ENCODE results near the gene HYCC1. TPM values are rescaled to one million over a fixed set of nuclear protein-coding genes. Genes with fewer than 3 reads are reported as not detected.

HYCC1 gene
- total and polyA plus RNA-seq, 9 of the 15 experiments (the other 6 are each of a cell fraction or from before 2014, with no cell fraction given) = 11.2 to 40.6 (median 37.9) TPM

GRCh38 chr7:22980422-22980821 lies 33.5 kb downstream of the HYCC1 start (continued):
- no peak for TF ChIP-seq ZBTB40 (IDR thresholded peaks at IDR 0.05)
- no peak for TF ChIP-seq ZBTB40 (CRISPR knock-in tag; IDR thresholded peaks at IDR 0.05)
- TF ChIP-seq MAFG (tag; conservative IDR thresholded peaks at IDR 0.05) = no peak
- no peak for TF ChIP-seq FOXA3 (CRISPR knock-in tag; conservative IDR thresholded peaks at IDR 0.05 in 1 of 2, IDR thresholded peaks at IDR 0.05 in 1 of 2)

Data from K562 (cell line).